Measurements from ENCODE around the gene TAF4.

TAF4 gene

DNA sequence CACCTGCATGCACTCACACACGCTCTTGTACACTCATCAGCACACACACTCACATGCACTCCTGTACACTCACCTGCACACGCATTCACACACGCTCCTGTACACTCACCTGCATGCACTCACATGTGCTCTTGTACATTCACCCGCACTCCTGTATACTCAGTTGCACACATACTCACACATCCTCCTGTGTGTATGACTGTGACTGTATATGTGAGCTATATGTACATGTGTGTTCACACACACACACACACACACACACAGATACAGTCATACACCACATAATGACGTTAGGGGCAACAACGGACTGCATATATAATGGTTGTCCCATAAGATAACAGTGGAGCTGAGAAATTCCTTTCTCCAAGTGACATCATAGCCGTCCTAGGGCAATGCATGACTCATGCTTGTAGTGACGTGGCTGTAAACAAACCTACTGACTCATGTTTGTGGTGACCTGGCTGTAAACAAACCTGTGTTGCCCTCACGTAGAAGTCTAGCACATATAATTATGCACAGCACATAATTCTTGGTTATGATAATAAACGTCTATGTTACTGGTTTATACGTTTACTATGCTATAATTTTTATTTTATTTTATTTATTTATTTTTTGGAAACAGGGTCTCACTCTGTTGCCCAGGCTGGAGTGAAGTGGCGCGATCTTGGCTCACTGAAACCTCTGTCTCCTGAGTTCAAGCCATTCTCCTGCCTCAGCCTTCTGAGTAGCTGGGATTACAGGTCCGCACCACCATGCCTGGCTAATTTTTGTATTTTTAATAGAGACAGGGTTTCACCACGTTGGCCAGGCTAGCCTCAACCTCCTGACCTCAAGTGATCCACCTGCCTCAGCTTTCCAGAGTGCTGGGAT is 22.8 kb upstream of the TAF4 start (continued):
- TF ChIP-seq ZNF473 (tag by site-specific recombination; IDR thresholded peaks at IDR 0.05) (peak; percentile 64; the same call in 1 of the 2 replicates), ZSCAN16 (tag by site-specific recombination; IDR thresholded peaks at IDR 0.05) (no peak), ZNF155 (tag by site-specific recombination; IDR thresholded peaks at IDR 0.05) (no peak), ZBTB8A (tag by site-specific recombination; IDR thresholded peaks at IDR 0.05) (no peak)

DNA sequence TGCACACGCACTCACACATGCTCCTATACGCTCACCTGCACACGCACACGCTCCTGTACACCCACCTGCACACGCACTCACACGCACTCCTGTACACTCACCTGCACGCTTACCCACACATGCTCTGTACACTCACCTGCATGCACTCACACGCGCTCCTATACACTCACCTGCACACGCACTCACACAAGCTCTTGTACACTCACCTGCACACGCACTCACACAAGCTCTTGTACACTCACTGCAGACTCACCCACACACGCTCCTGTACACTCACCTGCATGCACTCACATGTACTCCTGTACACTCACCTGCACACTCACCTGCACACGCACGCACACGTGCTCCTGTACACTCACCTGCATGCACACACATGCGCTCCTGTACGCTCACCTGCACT is 22.0 kb upstream of the TAF4 start:
- TF ChIP-seq ZEB2 (tag by site-specific recombination; IDR thresholded peaks at IDR 0.05) (peak; percentile 44; the same call in 1 of the 2 replicates), ZNF266 (tag by site-specific recombination; IDR thresholded peaks at IDR 0.05; ENCODE audit: low read depth) (no peak), ZNF571 (tag by site-specific recombination; IDR thresholded peaks at IDR 0.05) (no peak), GFI1B (tag by site-specific recombination; IDR thresholded peaks at IDR 0.05) (no peak), ZNF792 (tag by site-specific recombination; IDR thresholded peaks at IDR 0.05) (no peak), MZF1 (tag by site-specific recombination; IDR thresholded peaks at IDR 0.05; ENCODE audit: borderline replicate concordance) (no peak), ZXDB (tag by site-specific recombination; IDR thresholded peaks at IDR 0.05) (no peak)
- Histone ChIP-seq H3K4me1 (ENCODE audit: control insufficient read depth, insufficient read depth, low read length) (no peaks in the 10 kb centered on the region), H3K36me3 (ENCODE audit: control insufficient read depth in 2 of 2, insufficient read depth in 1 of 2, low read length in 2 of 2) (no peaks in the 10 kb centered on the region), H3K4me3 (ENCODE audit: low read depth, low read length) (no peak overlapping the region), H3K9me3 (ENCODE audit: control insufficient read depth, insufficient read depth, low read depth, low read length) (no peaks in the 10 kb centered on the region), H3K27ac (ENCODE audit: extremely low read depth, low read depth, low read length) (no peak overlapping the region)
- CTCF ChIA-PET = interaction anchor here (0.7 kb wide), 1 partner anchor 15 kb away, joined by 5 read pairs; no protein-coding TSS in a partner anchor
- POLR2A ChIA-PET = interaction anchor here (2.2 kb wide), 1 partner anchor 34 kb away, joined by 5 read pairs; no protein-coding TSS in a partner anchor

GRCh38 chr20:62087227-62087626 is 21.5 kb upstream of the TAF4 start:
- Histone ChIP-seq H3K9me3 (ENCODE audit: control insufficient read depth, insufficient read depth, low read depth, low read length) (no peaks in the 10 kb centered on the region), H3K36me3 (ENCODE audit: control insufficient read depth in 2 of 2, insufficient read depth in 1 of 2, low read length in 2 of 2) (no peaks in the 10 kb centered on the region), H3K4me3 (ENCODE audit: low read depth, low read length) (no peak overlapping the region), H3K27ac (ENCODE audit: extremely low read depth, low read depth, low read length) (no peak overlapping the region), H3K4me1 (ENCODE audit: control insufficient read depth, insufficient read depth, low read length) (no peaks in the 10 kb centered on the region)
- ChIA-PET POLR2A (no interaction called here), CTCF (no interaction called here)
- TF ChIP-seq, protein P1, sequence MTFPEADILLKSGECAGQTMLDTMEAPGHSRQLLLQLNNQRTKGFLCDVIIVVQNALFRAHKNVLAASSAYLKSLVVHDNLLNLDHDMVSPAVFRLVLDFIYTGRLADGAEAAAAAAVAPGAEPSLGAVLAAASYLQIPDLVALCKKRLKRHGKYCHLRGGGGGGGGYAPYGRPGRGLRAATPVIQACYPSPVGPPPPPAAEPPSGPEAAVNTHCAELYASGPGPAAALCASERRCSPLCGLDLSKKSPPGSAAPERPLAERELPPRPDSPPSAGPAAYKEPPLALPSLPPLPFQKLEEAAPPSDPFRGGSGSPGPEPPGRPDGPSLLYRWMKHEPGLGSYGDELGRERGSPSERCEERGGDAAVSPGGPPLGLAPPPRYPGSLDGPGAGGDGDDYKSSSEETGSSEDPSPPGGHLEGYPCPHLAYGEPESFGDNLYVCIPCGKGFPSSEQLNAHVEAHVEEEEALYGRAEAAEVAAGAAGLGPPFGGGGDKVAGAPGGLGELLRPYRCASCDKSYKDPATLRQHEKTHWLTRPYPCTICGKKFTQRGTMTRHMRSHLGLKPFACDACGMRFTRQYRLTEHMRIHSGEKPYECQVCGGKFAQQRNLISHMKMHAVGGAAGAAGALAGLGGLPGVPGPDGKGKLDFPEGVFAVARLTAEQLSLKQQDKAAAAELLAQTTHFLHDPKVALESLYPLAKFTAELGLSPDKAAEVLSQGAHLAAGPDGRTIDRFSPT (tag by site-specific recombination; IDR thresholded peaks at IDR 0.05) = no peak
- no peak for TF ChIP-seq HOXA7 (CRISPR knock-in tag; IDR thresholded peaks at IDR 0.05; ENCODE audit: borderline replicate concordance)
- no peak for TF ChIP-seq ZNF707 (tag by site-specific recombination; IDR thresholded peaks at IDR 0.05)

GRCh38 chr20:62085206-62085605 is 19.5 kb upstream of the TAF4 start:
- TF ChIP-seq ZBTB1 (tag by site-specific recombination; IDR thresholded peaks at IDR 0.05) (no peak), ZNF626 (tag by site-specific recombination; IDR thresholded peaks at IDR 0.05) (no peak), ZNF433 (tag by site-specific recombination; IDR thresholded peaks at IDR 0.05; ENCODE audit: low read depth) (no peak), BCL11B (tag by site-specific recombination; IDR thresholded peaks at IDR 0.05; ENCODE audit: low read depth) (no peak), ZFHX2 (tag by site-specific recombination; conservative IDR thresholded peaks at IDR 0.05) (no peak)
- no peak overlapping the region for H3K4me3 ChIP-seq (ENCODE audit: low read depth, low read length)
- no peaks in the 10 kb centered on the region for H3K9me3 ChIP-seq (ENCODE audit: control insufficient read depth, insufficient read depth, low read depth, low read length)
- no peaks in the 10 kb centered on the region for H3K4me1 ChIP-seq (ENCODE audit: control insufficient read depth, insufficient read depth, low read length)
- ChIA-PET POLR2A (no interaction called here), CTCF (interaction anchor here (0.7 kb wide), 1 partner anchor 1708 kb away, joined by 3 read pairs; no protein-coding TSS in a partner anchor)
- no peaks in the 10 kb centered on the region for H3K36me3 ChIP-seq (ENCODE audit: control insufficient read depth in 2 of 2, insufficient read depth in 1 of 2, low read length in 2 of 2)
- no peak overlapping the region for H3K27ac ChIP-seq (ENCODE audit: extremely low read depth, low read depth, low read length)

Data from HEK293 (cell line).